Neuronal stem cell (in vitro differentiated cells): Measurements from ENCODE around the gene FGF8.
A peak's percentile ranks its signal among the peaks of the same experiment; 100 is the strongest.

Experiments used
- DNase-seq: peaks from one replicate; pipeline ENCODE4 v3.0.0-alpha.2; 2013; ENCODE audit warnings: low spot score
- H2AFZ ChIP-seq: one replicate; pipeline ENCODE4 v1.6.1; 2013; ENCODE audit warnings: mild to moderate bottlenecking, low read length, inconsistent platforms
- H2AK5ac ChIP-seq: 2 replicates; pipeline ENCODE4 v1.6.1; 2013; ENCODE audit warnings: low read depth, mild to moderate bottlenecking, inconsistent platforms, low read length, moderate library complexity, mixed read lengths
- H2BK120ac ChIP-seq: 2 replicates; pipeline ENCODE4 v1.6.1; 2013; ENCODE audit warnings: low read depth, mild to moderate bottlenecking, inconsistent platforms, low read length, moderate library complexity, mixed read lengths
- H2BK12ac ChIP-seq: one replicate; pipeline ENCODE4 v1.6.1; 2013; ENCODE audit warnings: low read length, inconsistent platforms
- H2BK15ac ChIP-seq: 2 replicates; pipeline ENCODE4 v1.6.1; 2013; ENCODE audit warnings: mild to moderate bottlenecking, low read length, inconsistent platforms, mixed read lengths
- H2BK5ac ChIP-seq: one replicate; pipeline ENCODE4 v1.6.1; 2013; ENCODE audit warnings: inconsistent platforms, mild to moderate bottlenecking, low read length, moderate library complexity
- H3K14ac ChIP-seq: one replicate; pipeline ENCODE4 v1.6.1; 2013; ENCODE audit warnings: low read length, inconsistent platforms
- H3K18ac ChIP-seq: 2 replicates; pipeline ENCODE4 v1.6.1; 2013; ENCODE audit warnings: low read length, inconsistent platforms
- H3K23ac ChIP-seq: 2 replicates; pipeline ENCODE4 v1.6.1; 2013; ENCODE audit warnings: low read depth, mild to moderate bottlenecking, mixed read lengths, low read length, inconsistent platforms; ENCODE audit not compliant: poor library complexity
- H3K27ac ChIP-seq: replicated peaks from 3 replicates; pipeline ENCODE4 v1.5.1; 2013; ENCODE audit warnings: low read length, inconsistent platforms
- H3K27me3 ChIP-seq, 3 experiments: 2 replicates each; pipeline ENCODE4 v1.6.1; 2013; ENCODE audit warnings: low read length in 3 of 3, mild to moderate bottlenecking in 2 of 3, inconsistent platforms in 1 of 3, low read depth in 1 of 3, mixed read lengths in 1 of 3, moderate library complexity in 1 of 3; ENCODE audit not compliant: control insufficient read depth in 3 of 3, insufficient read depth in 3 of 3
- H3K36me3 ChIP-seq, 2 donors: replicated peaks in 1 of 2; 2 replicates each; pipeline ENCODE4 v1.6.1; 2013; ENCODE audit warnings: low read length in 2 of 2; ENCODE audit not compliant: control insufficient read depth in 2 of 2, insufficient read depth in 2 of 2
- H3K4ac ChIP-seq: 2 replicates; pipeline ENCODE4 v1.6.1; 2013; ENCODE audit warnings: inconsistent platforms, mild to moderate bottlenecking, low read length, moderate library complexity
- H3K4me1 ChIP-seq, 2 donors: 1 replicate in 1 of 2; 2 replicates in 1 of 2; pipeline ENCODE4 v1.6.1; 2013; ENCODE audit warnings: low read length in 2 of 2, low read depth in 1 of 2; ENCODE audit not compliant: control insufficient read depth in 2 of 2, insufficient read depth in 1 of 2
- H3K4me2 ChIP-seq: one replicate; pipeline ENCODE4 v1.6.1; 2013; ENCODE audit warnings: mild to moderate bottlenecking, low read length, inconsistent platforms; ENCODE audit not compliant: insufficient read depth, poor library complexity, severe bottlenecking
- H3K4me3 ChIP-seq, 2 donors: 2 replicates each; pipeline ENCODE4 v1.5.1; 2013; ENCODE audit warnings: low read length in 2 of 2, mild to moderate bottlenecking in 2 of 2, inconsistent platforms in 1 of 2, moderate library complexity in 1 of 2
- H3K79me1 ChIP-seq: one replicate; pipeline ENCODE4 v1.6.1; 2013; ENCODE audit warnings: low read depth, mild to moderate bottlenecking, inconsistent platforms, low read length, moderate library complexity
- H3K9ac ChIP-seq: one replicate; pipeline ENCODE4 v1.6.1; 2013; ENCODE audit warnings: mild to moderate bottlenecking, low read depth, low read length, inconsistent platforms; ENCODE audit not compliant: poor library complexity
- H3K9me3 ChIP-seq, 2 donors: replicated peaks in 1 of 2; 2 replicates each; pipeline versions ENCODE3 to v1.6.1; 2013; ENCODE audit warnings: low read length in 2 of 2, mild to moderate bottlenecking in 2 of 2, inconsistent platforms in 1 of 2, low read depth in 1 of 2, mixed read lengths in 1 of 2, moderate library complexity in 1 of 2; ENCODE audit not compliant: control insufficient read depth in 2 of 2, insufficient read depth in 1 of 2
- H4K8ac ChIP-seq: one replicate; pipeline ENCODE4 v1.6.1; 2013; ENCODE audit warnings: low read depth, mild to moderate bottlenecking, inconsistent platforms, low read length, moderate library complexity
- H4K91ac ChIP-seq: one replicate; pipeline ENCODE4 v1.6.1; 2013; ENCODE audit warnings: low read length, low read depth, mild to moderate bottlenecking, inconsistent platforms; ENCODE audit not compliant: poor library complexity
- WGBS, 2 donors: extraction: QIAGEN DNeasy Blood & Tissue Kit; methylation state at CpG; one replicate each; pipeline ENCODE4 v1.1.7; 2013; ENCODE audit warnings: missing lambda C conversion rate in 2 of 2, mixed read lengths in 1 of 2; ENCODE audit not compliant: insufficient read length in 2 of 2, insufficient replicate concordance in 1 of 2; ENCODE audit errors: extremely low coverage in 2 of 2; 5-methylcytosine and 5-hydroxymethylcytosine counted together

Gene FGF8

GRCh38 chr10:101772017-101772894 is 3.7 kb downstream of the FGF8 start:
- Histone ChIP-seq H4K8ac (no peak overlapping the region), H3K9ac (peak overlapping the region; percentile 81), H3K23ac (no peak overlapping the region), H3K4me2 (no peak overlapping the region), H2BK15ac (peak overlapping the region; percentile 5), H2AFZ (no peak overlapping the region), H3K4me3 (no peak overlapping the region), H3K18ac (peak overlapping the region; percentile 53), H2BK120ac (no peak overlapping the region), H3K9me3 (no peaks in the 10 kb centered on the region), H3K36me3 (peaks cover 0 to 2% of the 10 kb centered on the region in 2 donors), H2BK5ac (peak overlapping the region; percentile 57), H3K79me1 (peaks cover 8% of the 10 kb centered on the region), H3K4ac (no peak overlapping the region), H3K14ac (peak overlapping the region; percentile 42), H3K4me1 (peaks cover 0 to 38% of the 10 kb centered on the region in 2 donors), H2AK5ac (peak overlapping the region; percentile 6), H2BK12ac (no peak overlapping the region), H3K27me3 (peaks cover 0 to 96% (median 23%) of the 10 kb centered on the region in 3 experiments), H4K91ac (no peak overlapping the region), H3K27ac (no peak overlapping the region)
- no CpG with 5 or more reads among the region's 6 CpGs for WGBS, 2 donors
- no peak for DNase-seq

DNA sequence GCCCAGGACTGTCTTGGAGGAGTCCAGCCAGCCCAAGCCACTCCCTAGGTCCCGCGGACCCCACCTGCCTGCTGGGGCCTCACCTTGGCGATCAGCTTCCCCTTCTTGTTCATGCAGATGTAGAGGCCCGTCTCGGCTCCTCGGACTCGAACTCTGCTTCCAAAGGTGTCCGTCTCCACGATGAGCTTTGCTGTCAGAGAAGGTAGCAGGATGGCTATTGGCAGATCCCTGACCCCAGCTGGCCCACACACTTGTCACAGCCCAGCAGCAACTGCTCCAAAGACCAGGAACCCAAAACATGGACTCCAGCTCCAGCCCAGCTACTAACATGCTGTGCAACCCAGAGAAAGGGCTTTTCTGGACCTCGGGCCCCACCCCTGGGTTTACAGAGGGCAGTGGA is 4.5 kb downstream of the FGF8 start:
- Histone ChIP-seq H3K4ac (no peak overlapping the region), H3K36me3 (peaks cover 0 to 2% of the 10 kb centered on the region in 2 donors), H2BK15ac (no peak overlapping the region), H3K79me1 (peaks cover 8% of the 10 kb centered on the region), H3K23ac (no peak overlapping the region), H3K4me2 (no peak overlapping the region), H4K8ac (no peak overlapping the region), H2AFZ (no peak overlapping the region), H3K9ac (no peak overlapping the region), H3K9me3 (no peaks in the 10 kb centered on the region), H4K91ac (no peak overlapping the region), H2AK5ac (peak overlapping the region; percentile 30), H3K27me3 (peaks cover 0 to 96% (median 18%) of the 10 kb centered on the region in 3 experiments), H2BK120ac (no peak overlapping the region), H2BK5ac (no peak overlapping the region), H3K27ac (no peak overlapping the region), H3K18ac (peak overlapping the region; percentile 72), H3K4me1 (peaks cover 0 to 38% of the 10 kb centered on the region in 2 donors), H3K14ac (no peak overlapping the region), H2BK12ac (no peak overlapping the region), H3K4me3 (no peak overlapping the region)
- no peak for DNase-seq
- no CpG with 5 or more reads among the region's 10 CpGs for WGBS, 2 donors

GRCh38 chr10:101770331-101771215 is 5.3 kb downstream of the FGF8 start:
- H3K27ac ChIP-seq, result no peak overlapping the region
- H3K9ac ChIP-seq, result no peak overlapping the region
- no peak for DNase-seq
- H2BK5ac ChIP-seq, result no peak overlapping the region
- H2AK5ac ChIP-seq, result peak overlapping the region; percentile 20
- WGBS, 2 donors, result no CpG with 5 or more reads among the region's 41 CpGs
- H2AFZ ChIP-seq, result no peak overlapping the region
- peaks cover 0 to 38% of the 10 kb centered on the region in 2 donors for H3K4me1 ChIP-seq
- H2BK12ac ChIP-seq, result no peak overlapping the region
- no peak overlapping the region for H4K91ac ChIP-seq
- peak overlapping the region; percentile 32 for H2BK15ac ChIP-seq
- H2BK120ac ChIP-seq, result peak overlapping the region; percentile 68
- peaks cover 8% of the 10 kb centered on the region for H3K79me1 ChIP-seq
- no peak overlapping the region for H3K4me2 ChIP-seq
- peaks cover 0 to 2% of the 10 kb centered on the region in 2 donors for H3K36me3 ChIP-seq
- H3K4me3 ChIP-seq, result no peak overlapping the region
- H3K9me3 ChIP-seq, result no peaks in the 10 kb centered on the region
- peak overlapping the region; percentile 20 for H3K4ac ChIP-seq
- H3K23ac ChIP-seq, result no peak overlapping the region
- peaks cover 0 to 100% (median 17%) of the 10 kb centered on the region in 3 experiments for H3K27me3 ChIP-seq
- H3K14ac ChIP-seq, result no peak overlapping the region
- H4K8ac ChIP-seq, result peak overlapping the region; percentile 31
- peak overlapping the region; percentile 29 for H3K18ac ChIP-seq
